ENCODE measurements around the gene LRRC70.

- TF ChIP-seq CTCF (IDR thresholded peaks at IDR 0.05) (no peak), POLR2AphosphoS5 (IDR thresholded peaks at IDR 0.05) (no peak), POLR2A (IDR thresholded peaks at IDR 0.05) (no peak)
These were observed 11.8 kb downstream of the LRRC70 start for GRCh38 chr5:62590387-62590786.
